ENCODE results near the gene GTF2IRD1. TPM values are rescaled to one million over a fixed set of nuclear protein-coding genes. Genes with fewer than 3 reads are reported as not detected.
A peak's percentile ranks its signal among the peaks of the same experiment; 100 is the strongest.

GTF2IRD1 gene
- total and polyA plus RNA-seq, 2 of the 4 experiments (the other 2 are of a cell fraction) = 4.1 to 21.9 TPM

GRCh38 chr7:74518654-74519053, 64.9 kb downstream of the GTF2IRD1 start:
- CTCF ChIA-PET = no interaction called here
- H2BK120ac ChIP-seq (ENCODE audit: low read depth, low read length) = no peak overlapping the region
- no peak overlapping the region for H3K23ac ChIP-seq (ENCODE audit: low read depth, low read length)
- no peak overlapping the region for H3K27ac ChIP-seq (ENCODE audit: insufficient read depth, low read length)
- no peak overlapping the region for H4K91ac ChIP-seq (ENCODE audit: insufficient read depth, low read depth, low read length)
- H2AK5ac ChIP-seq (ENCODE audit: low read depth, low read length) = no peak overlapping the region
- DNase-seq (no peak), ATAC-seq (ENCODE audit: low read depth) (no peak)
- H4K5ac ChIP-seq (ENCODE audit: low read depth, low read length) = no peak overlapping the region
- H3K9me3 ChIP-seq (ENCODE audit: control insufficient read depth, insufficient read depth, low read length) = peaks cover 9% of the 10 kb centered on the region
- dilution Hi-C loops (cut with HindIII; ENCODE audit: low sequenced_read_pairs, unreplicated experiment) = no loop called here
- no TSS peak for BruUV-seq (replicated peaks)
- H2AK9ac ChIP-seq (replicated peaks; ENCODE audit: low read depth, low read length, poor library complexity) = no peak overlapping the region
- 0 out of 4 replicates have a peak, but pooled peaks cover 0 to 3% of the 10 kb centered on the region in 2 experiments for H3K79me1 ChIP-seq (ENCODE audit: low read depth in 1 of 2, low read length in 2 of 2)
- in situ Hi-C loops (cut with MboI; ENCODE audit: low sequenced_read_pairs) = no loop called here
- H3K4ac ChIP-seq (ENCODE audit: low read depth, low read length) = no peak overlapping the region
- no peak overlapping the region for H3K56ac ChIP-seq (ENCODE audit: extremely low read depth, insufficient read depth, low read length)
- WGBS, 2 experiments (ENCODE audit: extremely low coverage in 2 of 2, insufficient read length in 1 of 2) = no CpG with 5 or more reads among the region's 2 CpGs
- no peak overlapping the region for H2BK15ac ChIP-seq (ENCODE audit: low read depth, low read length)
- POLR2A ChIA-PET (ENCODE audit: unreplicated experiment) = no interaction called here
- peaks cover 67% of the 10 kb centered on the region for H3K36me3 ChIP-seq (ENCODE audit: control insufficient read depth, insufficient read depth, low read length)
- intact Hi-C loops (cut with micrococcal nuclease) = no loop called here
- no peak overlapping the region for H3K9ac ChIP-seq (ENCODE audit: low read depth, low read length)
- no peaks in the 10 kb centered on the region for H3K4me1 ChIP-seq (ENCODE audit: control insufficient read depth, insufficient read depth, low read length)
- H2BK5ac ChIP-seq (ENCODE audit: low read depth, low read length, poor library complexity, severe bottlenecking) = no peak overlapping the region
- no peaks in the 10 kb centered on the region; the same call in 1 of the 2 replicates for H4K20me1 ChIP-seq (ENCODE audit: insufficient read depth, low read length)
- H3K4me3 ChIP-seq (ENCODE audit: insufficient read depth, low read depth, low read length) = no peak overlapping the region
- no peaks in the 10 kb centered on the region; the same call in 1 of the 2 replicates for H3K9me1 ChIP-seq (ENCODE audit: insufficient read depth, low read length)
- no peak overlapping the region for H2AFZ ChIP-seq (replicated peaks; ENCODE audit: low read length, poor library complexity)
- no peak overlapping the region for H3K14ac ChIP-seq (replicated peaks; ENCODE audit: low read depth, low read length)
- no peak overlapping the region for H4K8ac ChIP-seq (ENCODE audit: low read depth in 2 of 2, low read length in 2 of 2)
- TF ChIP-seq ELK1 (IDR thresholded peaks at IDR 0.05; ENCODE audit: borderline replicate concordance, low read depth, low read length) = no peak
- 0 out of 2 replicates have a peak, but pooled peaks have one; percentile 4 for TF ChIP-seq CEBPB (IDR thresholded peaks at IDR 0.05; ENCODE audit: low read depth, low read length)
- no peak overlapping the region for H3K18ac ChIP-seq (ENCODE audit: low read depth, low read length)
- no peak overlapping the region for H3K4me2 ChIP-seq (ENCODE audit: low read depth, low read length)
- H3K27me3 ChIP-seq (ENCODE audit: control insufficient read depth, insufficient read depth, low read length) = no peaks in the 10 kb centered on the region
- H2BK20ac ChIP-seq (ENCODE audit: low read depth, low read length) = no peak overlapping the region

Data from IMR-90 (cell line).